Upper lobe of right lung (tissue), 1 donor: Measurements from ENCODE around the gene ERAL1. TPM values are rescaled to one million over a fixed set of nuclear protein-coding genes. Genes with fewer than 3 reads are reported as not detected.

Source experiments
- ATAC-seq: fragments of 200-7000 bp; cut with Tn5 transposase; one replicate; pipeline ENCODE4 v1.9.1; 2020; ENCODE audit warnings: mild to moderate bottlenecking, moderate library complexity
- DNase-seq: peaks from one replicate; pipeline ENCODE4 v3.0.0-alpha.2; 2020
- H3K27ac ChIP-seq: fragments of 200-600 bp; one replicate; pipeline ENCODE4 v1.8.0; 2022
- H3K27me3 ChIP-seq: fragments of 200-600 bp; one replicate; pipeline ENCODE4 v1.8.0; 2022; ENCODE audit warnings: mild to moderate bottlenecking
- H3K36me3 ChIP-seq: fragments of 200-600 bp; one replicate; pipeline ENCODE4 v1.8.0; 2022
- H3K4me1 ChIP-seq: fragments of 200-600 bp; one replicate; pipeline ENCODE4 v1.8.0; 2022
- H3K4me3 ChIP-seq: fragments of 200-600 bp; one replicate; pipeline ENCODE4 v1.8.0; 2022; ENCODE audit warnings: mild to moderate bottlenecking
- H3K9me3 ChIP-seq: fragments of 200-600 bp; one replicate; pipeline ENCODE4 v1.8.0; 2022
- CTCF ChIP-seq: fragments of 200-600 bp; IDR thresholded peaks from one replicate; pipeline ENCODE4 v1.8.0; 2022; ENCODE audit warnings: antibody characterized with exemption
- intact Hi-C: fragments of 100-400 bp; cut with DNase I; formaldehyde crosslinking; loops from one replicate; pipeline ENCODE4 v1.11.0; 2022
- total RNA-seq: library from RNA; stranded (reverse); fragmentation: NEBNext Ultra II Directional; extraction: Animal tissue kit (Norgen Biotek cat#: 25700); gene quantifications from one replicate; pipeline ENCODE4 v1.2.1, GENCODE V29; 2021
- donor health status: DM: no; HTN: yes; CAD: no; lungs with severe emphysema.

The ERAL1 gene
- total RNA-seq, 1 donor from 2014 or later: 24.4 TPM

DNA sequence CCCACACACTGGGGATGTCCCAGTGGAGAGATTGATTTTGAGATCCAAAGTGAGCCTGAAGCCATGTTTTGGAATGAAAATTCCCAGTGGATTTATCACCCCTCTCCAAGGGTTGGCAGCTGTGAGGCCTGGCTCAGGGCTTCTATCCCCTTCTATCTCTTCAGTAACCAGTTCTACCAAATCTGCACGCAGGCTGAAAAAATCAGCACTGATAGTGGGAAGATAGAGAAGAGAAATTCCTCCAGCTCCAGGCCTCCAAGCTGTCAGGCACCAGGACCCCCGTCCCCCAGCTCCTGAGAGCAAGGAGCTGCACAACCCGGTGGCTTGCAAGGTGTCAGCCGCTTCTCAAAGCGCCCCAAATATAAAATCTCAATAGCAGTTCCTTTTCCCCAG, 41.7 kb downstream of the ERAL1 start:
- Histone ChIP-seq H3K27me3 (no peaks in the 10 kb centered on the region), H3K4me1 (peaks cover 47% of the 10 kb centered on the region), H3K9me3 (no peaks in the 10 kb centered on the region), H3K36me3 (no peaks in the 10 kb centered on the region), H3K27ac (peak overlapping the region; percentile 98), H3K4me3 (peak overlapping the region; percentile 89)
- TF ChIP-seq CTCF: no peak
- intact Hi-C loops: no loop called here
- ATAC-seq: no peak
- DNase-seq: no peak

GRCh38 chr17:28896884-28897768, 42.3 kb downstream of the ERAL1 start, which contains the start of gene FLOT2:
TSS of gene FLOT2 (minus strand) at chr17:28897733. CDS start at chr17:28897574, 159 bp downstream.
- DNase-seq (peak; percentile 89), ATAC-seq (peak; percentile 82)
- Histone ChIP-seq H3K36me3 (no peaks in the 10 kb centered on the region), H3K27me3 (no peaks in the 10 kb centered on the region), H3K4me3 (peak within 1 kb of the TSS; percentile 89), H3K9me3 (no peaks in the 10 kb centered on the region), H3K27ac (peak within 1 kb of the TSS; percentile 98), H3K4me1 (peaks cover 50% of the 10 kb centered on the region)
- intact Hi-C loops: no loop called here
- TF ChIP-seq CTCF: peak; percentile 29

- no peak for ATAC-seq
- Histone ChIP-seq H3K27me3 (no peaks in the 10 kb centered on the region), H3K4me3 (peak overlapping the region; percentile 89), H3K4me1 (peaks cover 41% of the 10 kb centered on the region), H3K9me3 (no peaks in the 10 kb centered on the region), H3K36me3 (no peaks in the 10 kb centered on the region), H3K27ac (peak overlapping the region; percentile 98)
- intact Hi-C loops: no loop called here
- TF ChIP-seq CTCF: no peak
- no peak for DNase-seq
Measured at GRCh38 chr17:28897769-28898526, 43.1 kb downstream of the ERAL1 start.

GRCh38 chr17:28898527-28898955, 43.7 kb downstream of the ERAL1 start:
- Histone ChIP-seq H3K27ac (peak overlapping the region; percentile 98), H3K27me3 (no peaks in the 10 kb centered on the region), H3K4me3 (no peak overlapping the region), H3K36me3 (no peaks in the 10 kb centered on the region), H3K4me1 (peaks cover 41% of the 10 kb centered on the region), H3K9me3 (no peaks in the 10 kb centered on the region)
- no peak for TF ChIP-seq CTCF
- intact Hi-C loops: no loop called here
- DNase-seq (peak; percentile 54), ATAC-seq (no peak)

DNA sequence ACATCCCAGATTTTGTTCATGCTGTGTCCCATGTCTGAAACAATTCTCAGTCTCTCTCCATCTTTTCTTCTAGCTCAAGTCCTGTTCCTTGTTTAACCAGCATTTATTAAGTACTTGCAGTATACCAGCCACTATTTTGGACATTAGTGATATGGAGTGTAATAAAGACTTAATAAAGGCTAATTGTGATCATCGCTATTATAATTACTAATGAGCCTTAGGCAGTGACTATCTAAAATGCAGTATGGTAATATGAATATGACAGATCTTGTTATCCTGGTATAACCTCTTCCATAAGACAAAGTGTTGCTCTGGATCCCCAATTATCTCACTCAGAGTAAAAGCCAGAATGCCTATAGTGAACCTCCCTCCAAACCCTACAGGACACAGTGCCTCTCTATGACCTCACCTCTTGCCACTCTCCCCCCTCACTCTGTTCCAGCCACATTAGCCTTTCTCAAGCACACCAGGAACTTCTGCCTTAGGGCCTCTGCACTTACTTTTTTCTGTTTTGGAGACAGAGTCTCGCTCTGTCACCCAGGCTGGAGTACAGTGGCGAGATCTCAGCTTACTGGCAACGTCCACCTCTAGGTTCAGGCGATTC, 44.5 kb downstream of the ERAL1 start:
- peaks cover 34% of the 10 kb centered on the region for H3K4me1 ChIP-seq
- DNase-seq: no peak
- no peaks in the 10 kb centered on the region for H3K27me3 ChIP-seq
- H3K36me3 ChIP-seq: no peaks in the 10 kb centered on the region
- no peak overlapping the region for H3K4me3 ChIP-seq
- intact Hi-C loops: no loop called here
- no peak overlapping the region for H3K27ac ChIP-seq
- TF ChIP-seq CTCF: no peak
- H3K9me3 ChIP-seq: no peaks in the 10 kb centered on the region
- no peak for ATAC-seq
